CD4-positive, alpha-beta memory T cell (primary cell): Measurements from ENCODE around the gene ZNF782. TPM values are rescaled to one million over a fixed set of nuclear protein-coding genes. Genes with fewer than 3 reads are reported as not detected.

Source experiments
- CTCF ChIA-PET: fragments of 350-600 bp; sonication (Branson Sonifier 250); formaldehyde crosslinking; loops from one replicate; lab custom pipeline; 2021; ENCODE audit warnings: inconsistent platforms; ENCODE audit not compliant: partially characterized antibody; lab: Charles Lee
- POLR2A ChIA-PET: fragments of 350-600 bp; sonication (Branson Sonifier 250); formaldehyde crosslinking; loops from one replicate; lab custom pipeline; 2021; ENCODE audit not compliant: partially characterized antibody; lab: Charles Lee
- DNase-seq, 5 donors: peaks; one replicate each; pipeline versions ENCODE4 v3.0.0 to v3.0.0-alpha.2; 2020 to 2022; ENCODE audit warnings: mixed read lengths in 1 of 5
- H3K27ac ChIP-seq: one replicate; pipeline ENCODE4 v1.7.0; 2013; ENCODE audit warnings: low read depth, low read length
- H3K27me3 ChIP-seq: 2 replicates; pipeline ENCODE4 v1.7.0; 2013; ENCODE audit warnings: mild to moderate bottlenecking, low read length, moderate library complexity; ENCODE audit not compliant: insufficient read depth
- H3K36me3 ChIP-seq: 2 replicates; pipeline ENCODE4 v1.7.0; 2013; ENCODE audit warnings: mild to moderate bottlenecking, low read length, moderate library complexity; ENCODE audit not compliant: insufficient read depth
- H3K4me1 ChIP-seq: 2 replicates; pipeline ENCODE4 v1.7.0; 2013; ENCODE audit warnings: mild to moderate bottlenecking, low read length, moderate library complexity; ENCODE audit not compliant: insufficient read depth
- H3K4me3 ChIP-seq, 2 donors: one replicate each; pipeline ENCODE4 v1.7.0; 2013; ENCODE audit warnings: low read length in 2 of 2, mild to moderate bottlenecking in 1 of 2
- H3K9me3 ChIP-seq, 2 donors: one replicate each; pipeline ENCODE4 v1.7.0; 2013; ENCODE audit warnings: low read length in 2 of 2, control low read depth in 1 of 2; ENCODE audit not compliant: control insufficient read depth in 1 of 2
- H3K27ac Mint-ChIP-seq, 7 donors: one replicate each; pipeline ENCODE4 v1.8.0; 2020 to 2021; ENCODE audit warnings: mixed read lengths in 7 of 7, mild to moderate bottlenecking in 6 of 7, inconsistent platforms in 3 of 7, moderate library complexity in 3 of 7
- H3K27me3 Mint-ChIP-seq, 2 donors: one replicate each; pipeline ENCODE4 v1.8.0; 2020 to 2021; ENCODE audit warnings: mixed read lengths in 2 of 2
- H3K36me3 Mint-ChIP-seq, 2 donors: one replicate each; pipeline ENCODE4 v1.8.0; 2020 to 2021; ENCODE audit warnings: mixed read lengths in 2 of 2, inconsistent platforms in 1 of 2, mild to moderate bottlenecking in 1 of 2
- H3K4me1 Mint-ChIP-seq, 4 donors: one replicate each; pipeline ENCODE4 v1.8.0; 2020 to 2021; ENCODE audit warnings: mixed read lengths in 4 of 4, mild to moderate bottlenecking in 1 of 4
- H3K4me3 Mint-ChIP-seq, 8 donors: one replicate each; pipeline ENCODE4 v1.8.0; 2020 to 2021; ENCODE audit warnings: mixed read lengths in 8 of 8, mild to moderate bottlenecking in 7 of 8, moderate library complexity in 6 of 8, inconsistent platforms in 3 of 8
- H3K9me3 Mint-ChIP-seq, 8 donors: one replicate each; pipeline ENCODE4 v1.8.0; 2020 to 2021; ENCODE audit warnings: mixed read lengths in 8 of 8, mild to moderate bottlenecking in 5 of 8, inconsistent platforms in 3 of 8, moderate library complexity in 1 of 8
- intact Hi-C: fragments of 100-400 bp; cut with micrococcal nuclease; formaldehyde crosslinking; loops from one replicate; pipeline ENCODE4 v1.15.1; 2023
- polyA plus RNA-seq, 2 donors: library from polyadenylated mRNA; unstranded; fragments of 300-500 nt; fragmentation: Illumina TruSeq; gene quantifications; one replicate each; pipeline ENCODE4 v1.2.3, GENCODE V29; 2021
- total RNA-seq, 2 experiments: library from RNA; stranded (reverse); gene quantifications; one replicate each; pipeline ENCODE4 v1.2.3, GENCODE V29; 2021

Gene ZNF782
- total and polyA plus RNA-seq, 4 experiments from 2014 or later, result 1.2 to 14.7 (median 8.3) TPM

- Mint-ChIP-seq H3K4me3 (peak overlapping the region in 2 of 8 donors; percentile 34), H3K9me3 (peaks cover 0 to 12% (median 6%) of the 10 kb centered on the region in 8 donors), H3K27me3 (peaks cover 31 to 34% of the 10 kb centered on the region in 2 donors), H3K4me1 (peaks cover 15 to 21% (median 17%) of the 10 kb centered on the region in 4 donors), H3K27ac (no peak overlapping the region), H3K36me3 (peaks cover 0 to 4% of the 10 kb centered on the region in 2 donors)
- POLR2A ChIA-PET, result no interaction called here
- H3K36me3 ChIP-seq, result no peaks in the 10 kb centered on the region
- CTCF ChIA-PET, result interaction anchor here (0.6 kb wide), 1 partner anchor 12 kb away, joined by 3 read pairs; no protein-coding TSS in a partner anchor
- peaks cover 10% of the 10 kb centered on the region for H3K27me3 ChIP-seq
- no peaks in the 10 kb centered on the region for H3K9me3 ChIP-seq
- no peak overlapping the region for H3K4me3 ChIP-seq
- no peak overlapping the region for H3K27ac ChIP-seq
- peaks cover 19% of the 10 kb centered on the region for H3K4me1 ChIP-seq
- no peak for DNase-seq
- intact Hi-C loops, result no loop called here
Observed at GRCh38 chr9:96877269-96877668, 23.0 kb upstream of the ZNF782 start.

- Mint-ChIP-seq H3K4me1 (peaks cover 15 to 21% (median 17%) of the 10 kb centered on the region in 4 donors), H3K27ac (peak overlapping the region; percentile 60 to 92 (median 85)), H3K4me3 (peak overlapping the region; percentile 82 to 92 (median 86)), H3K9me3 (peaks cover 0 to 12% (median 4%) of the 10 kb centered on the region in 8 donors), H3K27me3 (peaks cover 31 to 34% of the 10 kb centered on the region in 2 donors), H3K36me3 (peaks cover 0 to 4% of the 10 kb centered on the region in 2 donors)
- ChIA-PET CTCF (interaction anchor here (1.2 kb wide), 1 partner anchor 19 kb away, joined by 10 read pairs; no protein-coding TSS in a partner anchor), POLR2A (interaction anchor here (0.8 to 1.6 kb wide), 3 partner anchors 16 to 98 kb away, joined by 3 to 5 read pairs (median 3); partner anchors contain the start of gene ZNF510)
- H3K36me3 ChIP-seq, result no peaks in the 10 kb centered on the region
- H3K4me3 ChIP-seq, result peak overlapping the region in 1 of 2 donors; percentile 46
- peaks cover 19% of the 10 kb centered on the region for H3K4me1 ChIP-seq
- H3K27ac ChIP-seq, result no peak overlapping the region
- intact Hi-C loops, result loop anchor here (2.0 kb wide), 1 partner anchor 19 kb away; no protein-coding TSS in a partner anchor
- DNase-seq, result peak in 4 of 5 donors; percentile 11 to 15 (median 12)
- peaks cover 10% of the 10 kb centered on the region for H3K27me3 ChIP-seq
- H3K9me3 ChIP-seq, result no peaks in the 10 kb centered on the region
Observed at GRCh38 chr9:96875461-96876142, 21.3 kb upstream of the ZNF782 start.

GRCh38 chr9:96874947-96875460, 20.7 kb upstream of the ZNF782 start:
- peak overlapping the region in 1 of 2 donors; percentile 46 for H3K4me3 ChIP-seq
- DNase-seq, result peak; percentile 50 to 86 (median 64)
- POLR2A ChIA-PET, result interaction anchor here (0.8 to 1.6 kb wide), 3 partner anchors 16 to 97 kb away, joined by 3 to 5 read pairs (median 3); partner anchors contain the start of gene ZNF510
- peaks cover 10% of the 10 kb centered on the region for H3K27me3 ChIP-seq
- peaks cover 0 to 12% (median 4%) of the 10 kb centered on the region in 8 donors for H3K9me3 Mint-ChIP-seq
- peak overlapping the region; percentile 60 to 92 (median 85) for H3K27ac Mint-ChIP-seq
- peak overlapping the region; percentile 82 to 92 (median 86) for H3K4me3 Mint-ChIP-seq
- no peak overlapping the region for H3K27ac ChIP-seq
- H3K4me1 Mint-ChIP-seq, result peaks cover 15 to 21% (median 17%) of the 10 kb centered on the region in 4 donors
- peaks cover 0 to 4% of the 10 kb centered on the region in 2 donors for H3K36me3 Mint-ChIP-seq
- H3K27me3 Mint-ChIP-seq, result peaks cover 31 to 34% of the 10 kb centered on the region in 2 donors
- CTCF ChIA-PET, result interaction anchor here (1.2 to 1.3 kb wide), 2 partner anchors 18 to 724 kb away, joined by 3 to 10 read pairs; no protein-coding TSS in a partner anchor
- intact Hi-C loops, result loop anchor here (2.0 kb wide), 1 partner anchor 18 kb away; no protein-coding TSS in a partner anchor
- no peaks in the 10 kb centered on the region for H3K9me3 ChIP-seq
- H3K36me3 ChIP-seq, result no peaks in the 10 kb centered on the region
- peaks cover 19% of the 10 kb centered on the region for H3K4me1 ChIP-seq

- Histone ChIP-seq H3K9me3 (no peaks in the 10 kb centered on the region), H3K27ac (no peak overlapping the region), H3K4me3 (no peak overlapping the region), H3K36me3 (no peaks in the 10 kb centered on the region), H3K4me1 (peaks cover 19% of the 10 kb centered on the region), H3K27me3 (peaks cover 10% of the 10 kb centered on the region)
- peaks cover 15 to 21% (median 17%) of the 10 kb centered on the region in 4 donors for H3K4me1 Mint-ChIP-seq
- H3K27ac Mint-ChIP-seq, result no peak overlapping the region
- intact Hi-C loops, result loop anchor here (2.0 kb wide), 1 partner anchor 17 kb away; no protein-coding TSS in a partner anchor
- POLR2A ChIA-PET, result interaction anchor here (1.6 kb wide), 1 partner anchor 97 kb away, joined by 5 read pairs; the partner anchor contains the start of gene ZNF510
- peaks cover 0 to 12% (median 2%) of the 10 kb centered on the region in 8 donors for H3K9me3 Mint-ChIP-seq
- CTCF ChIA-PET, result interaction anchor here (1.3 to 2.1 kb wide), 2 partner anchors 17 to 724 kb away, joined by 3 to 12 read pairs; no protein-coding TSS in a partner anchor
- H3K4me3 Mint-ChIP-seq, result peak overlapping the region in 1 of 8 donors; percentile 89
- H3K27me3 Mint-ChIP-seq, result peaks cover 31 to 33% of the 10 kb centered on the region in 2 donors
- H3K36me3 Mint-ChIP-seq, result peaks cover 0 to 4% of the 10 kb centered on the region in 2 donors
- DNase-seq, result no peak
Observed at GRCh38 chr9:96874201-96874785, 20.0 kb upstream of the ZNF782 start.

- DNase-seq, result no peak
- H3K27me3 ChIP-seq, result no peaks in the 10 kb centered on the region
- Mint-ChIP-seq H3K4me1 (peaks cover 13 to 18% (median 14%) of the 10 kb centered on the region in 4 donors), H3K27me3 (peaks cover 18 to 24% of the 10 kb centered on the region in 2 donors), H3K4me3 (no peak overlapping the region), H3K27ac (no peak overlapping the region), H3K9me3 (peaks cover 0 to 3% (median 0%) of the 10 kb centered on the region in 8 donors), H3K36me3 (peaks cover 0 to 4% of the 10 kb centered on the region in 2 donors)
- ChIA-PET POLR2A (no interaction called here), CTCF (interaction anchor here (2.3 kb wide), 1 partner anchor 14 kb away, joined by 16 read pairs; no protein-coding TSS in a partner anchor)
- peaks cover 16% of the 10 kb centered on the region for H3K4me1 ChIP-seq
- no peaks in the 10 kb centered on the region for H3K36me3 ChIP-seq
- H3K27ac ChIP-seq, result no peak overlapping the region
- H3K4me3 ChIP-seq, result no peak overlapping the region
- intact Hi-C loops, result no loop called here
- H3K9me3 ChIP-seq, result no peaks in the 10 kb centered on the region
Observed at GRCh38 chr9:96871176-96871575, 16.9 kb upstream of the ZNF782 start.

- Histone ChIP-seq H3K9me3 (no peaks in the 10 kb centered on the region), H3K27ac (no peak overlapping the region), H3K27me3 (no peaks in the 10 kb centered on the region), H3K4me3 (no peak overlapping the region), H3K4me1 (no peaks in the 10 kb centered on the region), H3K36me3 (no peaks in the 10 kb centered on the region)
- ChIA-PET CTCF (interaction anchor here (3.1 kb wide), 1 partner anchor 12 kb away, joined by 11 read pairs; no protein-coding TSS in a partner anchor), POLR2A (no interaction called here)
- intact Hi-C loops, result no loop called here
- Mint-ChIP-seq H3K36me3 (no peaks in the 10 kb centered on the region), H3K9me3 (peaks cover 0 to 11% (median 4%) of the 10 kb centered on the region in 8 donors), H3K4me3 (no peak overlapping the region), H3K27ac (no peak overlapping the region), H3K4me1 (no peaks in the 10 kb centered on the region), H3K27me3 (peaks cover 0 to 14% of the 10 kb centered on the region in 2 donors)
- no peak for DNase-seq
Observed at GRCh38 chr9:96868709-96869108, 14.4 kb upstream of the ZNF782 start.
